GM19397 (cell line): Measurements from ENCODE around the gene FNIP2.
A peak's percentile ranks its signal among the peaks of the same experiment; 100 is the strongest.

Experiments used
- ATAC-seq: cut with Tn5 transposase; IDR thresholded peaks from one replicate; pipeline ENCODE4 v1.9.1; 2021; ENCODE audit warnings: mild to moderate bottlenecking, moderate library complexity; ENCODE audit not compliant: unreplicated experiment

FNIP2 gene

GRCh38 chr4:158760866-158761265 is 8.0 kb upstream of the FNIP2 start:
- ATAC-seq: no peak

- no peak for ATAC-seq
Measured at GRCh38 chr4:158762553-158762952, 6.3 kb upstream of the FNIP2 start.

GRCh38 chr4:158763462-158763861 is 5.4 kb upstream of the FNIP2 start:
- ATAC-seq: no peak

DNA sequence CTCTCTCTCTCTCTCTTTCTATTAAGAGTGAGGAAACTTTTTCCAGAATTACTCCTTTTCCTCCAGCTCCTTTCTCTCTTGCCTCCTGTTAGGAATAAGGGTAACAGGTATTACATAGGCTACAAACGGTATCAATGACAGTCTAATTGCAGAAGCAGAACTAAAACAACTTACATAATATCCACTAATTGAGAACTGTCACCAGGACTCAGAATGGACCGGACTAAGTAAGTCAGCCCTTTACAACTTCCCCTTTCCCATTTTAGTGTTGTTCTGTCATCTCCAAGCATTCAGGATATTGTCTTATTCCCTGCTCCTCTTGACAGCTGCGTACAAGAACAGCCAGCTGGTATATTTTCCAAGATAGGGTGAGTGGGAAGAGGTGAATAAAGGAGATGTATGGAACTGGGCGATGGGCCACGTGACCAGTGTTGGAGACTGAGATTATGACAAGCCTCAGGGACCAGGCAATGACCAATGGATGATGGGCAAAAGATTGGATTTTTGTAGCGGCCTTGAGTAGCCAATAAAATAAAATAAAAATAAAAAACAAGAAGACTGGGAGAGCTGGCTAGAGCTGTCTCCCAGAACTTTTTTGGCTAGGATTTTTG is 2.3 kb upstream of the FNIP2 start:
- no peak for ATAC-seq

GRCh38 chr4:158767451-158767850 is 1.4 kb upstream of the FNIP2 start:
- no peak for ATAC-seq

DNA sequence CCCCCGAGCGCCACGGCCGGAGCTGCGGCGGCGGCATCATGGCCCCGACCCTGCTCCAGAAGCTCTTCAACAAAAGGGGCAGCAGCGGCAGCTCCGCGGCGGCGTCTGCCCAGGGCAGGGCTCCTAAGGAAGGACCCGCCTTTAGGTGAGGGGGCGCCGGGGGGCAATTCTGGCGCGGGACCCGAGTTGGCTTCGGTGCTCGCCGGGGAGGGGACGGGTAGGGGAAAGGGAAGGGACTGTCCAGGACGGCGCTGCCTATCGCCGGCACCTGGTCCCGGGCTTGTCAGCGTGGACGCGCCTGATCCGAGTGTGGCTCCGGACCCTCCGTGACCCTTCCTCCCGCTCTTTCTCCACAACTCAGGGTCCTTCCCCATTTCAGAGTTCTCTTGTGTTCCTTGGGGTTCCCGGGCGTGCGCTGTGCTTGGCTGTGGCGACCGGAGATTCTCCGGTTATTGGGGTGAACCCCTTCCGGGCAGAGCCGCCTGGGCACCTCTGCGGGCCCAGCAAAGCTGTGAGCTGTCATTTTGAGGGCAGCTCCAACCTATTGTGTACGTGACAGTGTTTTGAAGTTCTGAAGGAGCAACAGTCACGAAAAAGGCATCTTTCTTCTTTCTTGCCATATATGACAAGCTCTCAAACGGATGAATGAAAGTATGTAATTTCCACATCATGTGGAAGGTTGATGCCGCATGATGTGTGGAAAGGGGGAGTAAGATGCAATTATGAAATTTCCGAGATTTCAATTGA is 522 bp downstream of the FNIP2 start:
- peak; percentile 30 for ATAC-seq

DNA sequence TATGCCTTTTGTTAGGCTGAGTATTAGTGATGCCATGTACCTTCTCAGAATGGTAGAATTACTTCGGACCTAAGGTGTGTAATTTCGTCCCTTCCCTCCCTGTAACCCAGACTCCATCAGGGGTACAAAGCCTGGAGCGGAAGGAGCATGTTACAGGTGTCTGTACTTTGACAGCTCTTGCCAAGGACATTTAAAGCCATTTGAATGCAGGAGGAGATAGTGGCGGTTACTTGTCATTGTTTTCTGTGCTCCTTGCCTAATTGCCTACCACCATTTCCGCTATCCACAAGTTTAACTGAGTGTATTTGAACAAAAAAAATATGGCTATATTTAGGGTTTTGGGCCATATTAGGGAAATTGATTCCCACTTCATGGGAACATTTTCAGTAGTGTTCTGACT is 1.8 kb downstream of the FNIP2 start:
- ATAC-seq: no peak

- ATAC-seq: no peak
Measured at GRCh38 chr4:158771776-158772175, 3.0 kb downstream of the FNIP2 start.

DNA sequence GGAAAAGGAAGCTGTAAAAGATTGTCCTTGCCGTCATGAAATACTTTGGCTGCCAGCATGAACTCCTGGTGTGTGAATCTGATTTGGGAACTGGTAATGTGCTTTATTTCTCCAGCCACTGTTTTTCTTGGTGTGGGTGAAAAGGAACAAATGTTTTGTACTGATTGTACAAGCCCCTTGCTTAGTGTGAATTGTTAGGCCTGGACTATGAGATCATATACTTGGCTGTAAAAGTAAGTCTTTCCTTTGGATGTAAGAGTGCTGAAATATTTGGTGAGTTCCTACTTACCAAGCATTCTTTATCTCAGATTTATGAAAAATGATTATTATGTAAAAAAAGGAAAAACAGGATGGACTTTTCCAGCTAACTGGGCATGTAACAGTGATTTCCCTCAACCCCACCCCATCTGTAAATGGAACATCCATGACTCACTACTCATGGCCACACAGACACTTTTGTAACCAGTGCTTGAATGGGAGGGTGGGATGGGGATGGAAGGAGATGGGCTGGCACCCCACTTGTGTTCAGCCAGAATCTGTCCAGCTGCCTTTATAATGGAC is 6.3 kb downstream of the FNIP2 start:
- ATAC-seq: no peak

- no peak for ATAC-seq
Measured at GRCh38 chr4:158776106-158776505, 7.3 kb downstream of the FNIP2 start.

DNA sequence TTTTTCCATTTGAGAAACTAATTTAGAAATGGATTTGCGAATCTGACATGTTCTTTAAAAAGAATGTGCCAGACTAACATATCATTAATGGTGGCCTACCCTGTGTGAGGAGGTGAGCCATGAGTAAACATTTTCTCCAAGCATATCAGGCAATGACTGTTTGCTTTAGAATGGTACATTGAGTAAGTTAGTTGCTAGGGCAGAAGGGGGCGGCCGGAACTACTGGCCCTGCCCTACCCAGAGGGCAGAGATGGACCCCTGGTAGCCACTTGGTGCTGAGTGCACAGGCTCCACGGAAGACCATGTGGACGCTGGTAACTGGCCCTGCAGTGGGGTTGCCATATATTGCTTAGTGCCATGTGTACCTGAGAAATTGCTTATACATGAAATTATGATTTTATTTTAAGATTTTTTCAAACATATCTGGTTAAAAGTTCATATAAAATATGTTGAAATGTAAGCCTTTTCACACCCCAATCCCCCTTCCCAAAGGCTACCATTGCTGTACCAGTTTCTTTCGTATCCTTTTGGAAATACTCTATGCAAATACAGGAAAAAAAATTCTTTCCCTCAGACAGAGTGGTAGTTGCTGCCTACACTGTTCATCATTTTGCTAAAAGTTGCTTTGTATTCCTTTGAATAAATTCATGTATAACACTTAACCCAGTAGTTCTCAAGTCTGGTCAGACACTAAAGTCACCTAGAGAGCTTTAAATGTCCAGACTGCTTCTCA is 8.8 kb downstream of the FNIP2 start:
- ATAC-seq: no peak

DNA sequence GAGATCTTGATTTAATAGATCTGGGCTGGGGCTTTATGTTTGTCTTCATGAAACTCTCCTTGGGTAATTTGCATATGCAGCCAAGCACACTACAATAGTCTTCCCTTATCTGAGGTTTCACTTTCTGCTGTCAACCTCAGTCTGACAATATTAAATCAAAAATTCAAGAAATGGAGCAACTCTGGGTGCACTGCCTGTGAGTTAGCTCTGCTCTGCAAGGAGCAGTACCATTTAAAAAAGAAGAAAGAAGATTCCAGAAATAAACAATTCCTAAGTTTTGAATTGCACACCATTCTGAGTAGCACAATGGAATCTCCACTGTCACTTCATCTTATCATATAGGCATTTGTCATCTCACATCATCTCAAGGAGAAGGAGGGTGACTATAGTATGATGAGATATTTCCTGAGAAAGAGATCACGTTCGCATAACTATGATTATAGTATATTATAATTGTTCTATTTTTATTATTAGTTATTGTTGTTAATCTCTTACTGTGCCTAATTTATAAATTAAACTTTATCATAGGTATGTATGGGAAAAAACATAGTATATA is 9.4 kb downstream of the FNIP2 start:
- ATAC-seq: peak; percentile 96

DNA sequence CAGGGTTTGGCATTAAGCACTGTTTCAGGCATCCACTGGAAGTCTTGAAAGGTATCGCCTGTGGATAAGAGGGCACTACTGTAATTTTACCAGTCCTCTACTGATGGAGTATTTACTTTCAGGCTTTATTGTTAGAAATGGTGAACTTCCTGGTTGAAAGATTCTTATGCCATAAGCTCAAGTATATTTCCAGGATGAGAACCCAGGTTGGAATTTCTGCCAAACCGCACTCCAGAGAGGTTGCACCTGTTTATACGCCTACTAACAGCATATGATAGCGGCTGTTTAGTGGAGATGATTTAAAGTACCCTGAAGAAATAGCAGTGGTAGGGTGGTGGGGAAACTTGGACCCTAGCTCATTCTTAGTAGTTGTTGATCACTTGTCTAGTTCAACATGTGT is 9.9 kb downstream of the FNIP2 start:
- ATAC-seq: no peak

- ATAC-seq: no peak
Measured at GRCh38 chr4:158781963-158782362, 13.1 kb downstream of the FNIP2 start.

DNA sequence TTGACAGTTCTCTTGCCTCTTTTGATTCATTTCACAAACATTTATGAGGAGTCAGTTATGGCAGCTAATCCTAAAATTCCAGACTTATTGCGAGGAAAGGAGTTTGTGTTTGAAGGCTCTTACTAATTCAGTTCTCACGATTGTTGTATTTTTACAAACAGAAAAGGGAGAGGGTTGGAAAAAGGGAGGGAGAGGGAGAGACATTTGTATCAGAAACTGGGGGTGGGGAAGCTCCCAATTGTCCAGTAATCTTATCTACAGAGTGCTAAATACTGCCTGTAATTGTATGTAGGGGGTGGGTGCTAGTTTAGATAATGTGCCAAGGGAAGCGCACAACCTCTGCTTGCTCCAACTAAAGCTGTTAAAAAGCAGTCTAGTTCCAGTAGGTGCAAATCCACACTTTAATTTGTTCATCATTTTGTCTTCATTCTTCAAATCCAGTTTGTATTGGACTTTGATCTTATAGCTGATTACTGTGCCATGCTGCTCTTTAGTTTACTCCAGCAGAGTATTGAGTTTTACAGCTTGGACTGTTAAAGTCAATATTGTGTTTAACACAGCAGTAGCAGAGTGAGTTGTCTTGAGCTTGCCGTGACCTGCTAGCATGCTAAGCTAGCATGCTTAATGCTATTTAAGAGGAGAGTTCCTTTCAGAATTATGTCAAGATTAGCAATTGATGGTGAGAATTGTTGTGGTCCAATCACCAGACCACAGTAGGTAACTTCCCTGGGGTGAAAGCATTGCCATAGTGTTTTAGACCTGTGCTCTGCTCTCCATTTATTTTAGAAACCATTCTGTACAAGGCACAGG is 13.9 kb downstream of the FNIP2 start:
- peak; percentile 49 for ATAC-seq

GRCh38 chr4:158783785-158784184 is 15.0 kb downstream of the FNIP2 start:
- no peak for ATAC-seq

DNA sequence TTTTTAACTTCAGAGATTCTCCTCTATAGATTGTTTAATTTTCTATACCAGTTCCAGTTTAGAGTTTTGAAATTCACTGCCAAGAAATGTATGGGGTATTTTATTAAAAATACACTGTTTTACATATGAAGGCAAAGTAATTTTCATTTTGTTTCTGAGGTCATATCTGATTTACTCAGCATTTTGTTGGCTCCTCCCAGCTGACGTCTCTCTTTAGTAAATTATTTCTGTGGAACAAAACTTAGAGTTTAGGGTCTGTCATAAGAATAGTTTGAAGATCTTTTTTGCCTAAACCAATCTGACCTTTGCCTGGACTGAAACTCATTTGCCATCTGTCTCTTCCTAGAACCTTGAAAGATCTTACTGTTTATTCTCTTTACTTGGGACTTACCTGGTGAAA is 16.9 kb downstream of the FNIP2 start:
- ATAC-seq: no peak

DNA sequence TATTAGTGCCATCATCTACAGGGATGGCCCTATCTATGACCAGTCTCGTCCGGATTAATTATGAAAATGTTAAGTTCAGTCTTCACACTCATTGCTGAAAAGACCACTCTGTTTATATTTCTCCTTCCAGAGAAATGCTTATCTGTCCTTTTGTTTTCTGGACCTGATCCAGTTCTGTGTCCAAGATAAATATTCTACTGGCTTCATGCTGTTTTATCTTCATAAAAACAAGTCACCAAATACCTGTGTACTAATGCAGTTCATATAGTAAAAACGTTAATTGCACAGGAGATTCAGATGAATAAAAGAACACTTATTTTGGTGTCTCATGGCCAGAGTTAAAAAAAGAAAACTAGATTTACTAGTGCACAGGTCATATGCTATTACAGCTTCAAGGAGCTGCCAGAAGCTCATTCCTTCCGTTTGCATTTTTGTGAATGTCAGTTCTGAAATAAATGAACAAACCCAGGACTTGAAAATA is 17.3 kb downstream of the FNIP2 start:
- no peak for ATAC-seq

- no peak for ATAC-seq
Measured at GRCh38 chr4:158786955-158787354, 18.1 kb downstream of the FNIP2 start.

- ATAC-seq: no peak
Measured at GRCh38 chr4:158787709-158788475, 19.1 kb downstream of the FNIP2 start.
